Brain pericyte (primary cell): ENCODE data around the gene PRICKLE2.

Source experiments
- DNase-seq: peaks from one replicate; pipeline ENCODE4 v3.0.0-alpha.2; 2012; ENCODE audit warnings: low read depth, low spot score

PRICKLE2 gene

DNA sequence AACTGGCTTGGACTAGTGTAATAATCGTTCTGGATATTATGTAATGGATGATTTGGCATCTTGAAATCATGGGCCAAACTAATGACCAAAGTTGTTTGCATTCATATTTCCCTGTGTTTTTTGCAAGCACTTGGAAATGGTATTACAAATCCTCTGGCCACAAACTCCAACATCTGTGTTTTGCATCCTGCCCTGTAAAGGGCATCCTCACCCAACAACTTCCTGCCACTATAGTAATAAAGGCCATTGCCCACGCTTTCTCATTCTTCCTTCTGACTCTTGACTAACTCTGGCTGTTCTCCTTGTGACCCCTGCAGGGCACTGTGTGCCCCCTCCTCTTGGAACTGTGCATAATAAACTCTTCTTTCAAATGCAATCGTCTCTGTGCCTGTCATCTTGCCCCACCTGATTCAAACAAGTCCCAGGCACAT, 176.6 kb downstream of the PRICKLE2 start:
- no peak for DNase-seq

DNA sequence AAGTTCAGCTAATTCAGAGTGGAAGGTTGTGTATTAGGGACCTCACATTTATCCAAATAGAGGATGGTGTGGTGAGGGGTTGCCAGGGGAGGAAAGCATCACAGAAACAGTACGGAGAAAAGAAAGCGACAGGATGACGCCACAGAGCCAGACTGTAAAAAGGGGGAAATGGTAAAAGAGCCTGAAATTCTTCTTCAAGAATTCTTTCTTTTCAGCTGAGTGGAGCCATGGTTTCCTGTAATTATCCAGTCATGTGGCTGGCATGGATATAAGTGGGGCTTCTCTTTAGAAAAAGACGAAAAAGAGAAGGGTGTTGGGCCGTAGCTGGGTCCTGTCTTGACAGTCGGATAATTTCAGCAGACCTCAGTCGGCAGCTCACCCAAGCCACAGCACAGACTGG, 177.5 kb downstream of the PRICKLE2 start:
- no peak for DNase-seq

GRCh38 chr3:64046996-64047594, 178.2 kb downstream of the PRICKLE2 start:
- DNase-seq, result no peak

GRCh38 chr3:64046592-64046991, 178.7 kb downstream of the PRICKLE2 start:
- DNase-seq, result no peak

DNA sequence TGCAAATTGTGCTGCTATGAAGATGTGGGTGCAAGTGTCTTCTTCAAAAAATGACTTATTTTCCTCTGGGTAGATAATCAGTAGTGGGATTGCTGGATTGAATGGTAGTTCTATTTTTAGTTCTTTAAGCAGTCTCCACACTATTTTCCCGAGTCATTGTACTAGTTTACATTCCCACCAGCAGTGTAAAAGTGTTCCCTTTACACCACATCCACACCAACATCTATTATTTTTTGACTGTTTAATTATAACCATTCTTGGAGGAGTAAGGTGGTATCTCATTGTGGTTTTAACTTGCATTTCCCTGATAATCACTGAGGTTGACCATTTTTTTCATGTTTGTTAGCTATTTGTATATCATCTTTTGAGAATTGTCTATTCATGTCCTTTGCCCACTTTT, 182.3 kb downstream of the PRICKLE2 start:
- no peak for DNase-seq
